Measurements from ENCODE around the gene ADA. TPM values are rescaled to one million over a fixed set of nuclear protein-coding genes. Genes with fewer than 3 reads are reported as not detected.
A peak's percentile ranks its signal among the peaks of the same experiment; 100 is the strongest.

The ADA gene
- total and polyA plus RNA-seq, 2 of the 13 experiments (the other 11 are each of a cell fraction or from before 2014, with no cell fraction given), result 2.5 to 11.3 TPM

DNA sequence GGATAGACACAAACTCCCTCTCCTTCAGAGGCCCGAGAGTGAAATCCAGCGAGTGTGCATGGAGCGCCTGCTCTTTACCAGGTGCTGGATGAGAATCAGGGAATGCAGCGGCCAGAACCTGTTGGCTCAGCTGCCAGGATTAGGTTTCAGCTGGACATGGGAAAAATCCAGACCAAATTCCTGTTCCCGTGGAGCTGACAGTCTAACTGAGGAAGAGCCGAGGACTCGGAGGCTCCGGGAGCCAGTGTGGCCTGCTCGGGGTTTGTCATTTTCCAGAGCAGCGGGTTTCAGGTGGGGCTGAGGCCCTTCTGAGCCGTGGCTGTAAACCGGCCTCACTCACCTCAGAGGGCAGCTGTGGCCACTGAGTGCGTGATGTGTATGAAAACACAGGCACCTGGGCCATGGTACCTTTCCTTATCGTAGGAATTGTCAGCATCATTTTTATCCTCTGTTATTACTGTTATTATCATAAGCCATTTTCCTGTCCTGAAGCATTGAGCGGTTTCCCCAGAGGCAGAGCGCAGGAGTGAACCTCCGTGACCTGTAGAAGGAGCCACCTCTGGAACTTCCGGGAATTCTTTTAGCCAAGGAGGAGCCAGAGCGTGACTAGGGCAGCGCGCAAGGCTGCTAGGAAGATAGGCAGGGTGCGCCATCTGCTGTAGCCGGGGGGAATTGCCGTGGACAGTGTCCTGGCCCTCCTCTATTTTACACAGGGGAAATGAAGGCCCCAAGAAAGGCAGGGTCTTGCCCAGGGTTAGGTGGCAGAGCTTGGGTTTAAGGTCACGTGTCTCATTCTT, 41.8 kb downstream of the ADA start (continued):
- TF ChIP-seq NFAT5 (CRISPR knock-in tag; IDR thresholded peaks at IDR 0.05) (no peak), IRF9 (CRISPR knock-in tag; IDR thresholded peaks at IDR 0.05; ENCODE audit: borderline replicate concordance) (peak; percentile 64; the same call in 1 of the 2 replicates), CSRNP1 (CRISPR knock-in tag; IDR thresholded peaks at IDR 0.05) (0 out of 2 replicates have a peak, but pooled peaks have one; percentile 6), LCORL (IDR thresholded peaks at IDR 0.05) (no peak), LCORL (CRISPR knock-in tag; IDR thresholded peaks at IDR 0.05) (peak; percentile 95), TCF7 (IDR thresholded peaks at IDR 0.05; ENCODE audit: low read depth) (no peak), RAD21 (CRISPR knock-in tag; IDR thresholded peaks at IDR 0.05) (peak; percentile 99), ZNF160 (CRISPR knock-in tag; IDR thresholded peaks at IDR 0.05) (no peak), ZNF430 (CRISPR knock-in tag; IDR thresholded peaks at IDR 0.05) (peak; percentile 74; the same call in 1 of the 2 replicates), MZF1 (CRISPR knock-in tag; IDR thresholded peaks at IDR 0.05; ENCODE audit: borderline replicate concordance) (no peak), SMAD3 (CRISPR knock-in tag; IDR thresholded peaks at IDR 0.05) (peak; percentile 98), ZMAT5 (CRISPR knock-in tag; IDR thresholded peaks at IDR 0.05; ENCODE audit: borderline replicate concordance, low read depth) (no peak), HOXD1 (CRISPR knock-in tag; IDR thresholded peaks at IDR 0.05) (no peak), FOXA1 (IDR thresholded peaks at IDR 0.05) (no peak), FOXA1 (CRISPR knock-in tag; IDR thresholded peaks at IDR 0.05) (0 out of 2 replicates have a peak, but pooled peaks have one; percentile 10), ZSCAN25 (CRISPR knock-in tag; IDR thresholded peaks at IDR 0.05) (peak; percentile 77; the same call in 1 of the 2 replicates), TCF7L2 (IDR thresholded peaks at IDR 0.05; ENCODE audit: low read depth, low read length) (no peak), ZNF883 (CRISPR knock-in tag; IDR thresholded peaks at IDR 0.05; ENCODE audit: not compliant biosample characterization) (peak; percentile 75), ZNF629 (CRISPR knock-in tag; conservative IDR thresholded peaks at IDR 0.05) (0 out of 2 replicates have a peak, but pooled peaks have one; percentile 18)
- TF ChIP-seq, protein P1, sequence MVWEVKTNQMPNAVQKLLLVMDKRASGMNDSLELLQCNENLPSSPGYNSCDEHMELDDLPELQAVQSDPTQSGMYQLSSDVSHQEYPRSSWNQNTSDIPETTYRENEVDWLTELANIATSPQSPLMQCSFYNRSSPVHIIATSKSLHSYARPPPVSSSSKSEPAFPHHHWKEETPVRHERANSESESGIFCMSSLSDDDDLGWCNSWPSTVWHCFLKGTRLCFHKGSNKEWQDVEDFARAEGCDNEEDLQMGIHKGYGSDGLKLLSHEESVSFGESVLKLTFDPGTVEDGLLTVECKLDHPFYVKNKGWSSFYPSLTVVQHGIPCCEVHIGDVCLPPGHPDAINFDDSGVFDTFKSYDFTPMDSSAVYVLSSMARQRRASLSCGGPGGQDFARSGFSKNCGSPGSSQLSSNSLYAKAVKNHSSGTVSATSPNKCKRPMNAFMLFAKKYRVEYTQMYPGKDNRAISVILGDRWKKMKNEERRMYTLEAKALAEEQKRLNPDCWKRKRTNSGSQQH (CRISPR knock-in tag; IDR thresholded peaks at IDR 0.05; ENCODE audit: low read depth), result peak; percentile 90

Data from HepG2 (cell line).